ENCODE data around the gene TMEM120B.
A peak's percentile ranks its signal among the peaks of the same experiment; 100 is the strongest.

The TMEM120B gene

GRCh38 chr12:121723200-121723599, 10.6 kb downstream of the TMEM120B start:
- H3K27ac ChIP-seq (ENCODE audit: extremely low read depth, low read depth, low read length) = no peak overlapping the region
- no peaks in the 10 kb centered on the region for H3K4me1 ChIP-seq (ENCODE audit: control insufficient read depth, insufficient read depth, low read length)
- H3K36me3 ChIP-seq (ENCODE audit: control insufficient read depth in 2 of 2, insufficient read depth in 1 of 2, low read length in 2 of 2) = peaks cover 0 to 4% of the 10 kb centered on the region in 2 experiments; a peak in 2 of 3 replicates
- H3K9me3 ChIP-seq (ENCODE audit: control insufficient read depth, insufficient read depth, low read depth, low read length) = no peaks in the 10 kb centered on the region
- no peak for TF ChIP-seq ZNF398 (tag by site-specific recombination; IDR thresholded peaks at IDR 0.05)
- TF ChIP-seq KLF17 (tag by site-specific recombination; IDR thresholded peaks at IDR 0.05) = no peak
- TF ChIP-seq ZBTB10 (tag by site-specific recombination; IDR thresholded peaks at IDR 0.05) = no peak
- no peak for TF ChIP-seq GLI2 (tag by site-specific recombination; IDR thresholded peaks at IDR 0.05; ENCODE audit: borderline replicate concordance, low read depth)
- TF ChIP-seq REST (tag by site-specific recombination; IDR thresholded peaks at IDR 0.05) = 0 out of 2 replicates have a peak, but pooled peaks have one; percentile 21
- TF ChIP-seq ZNF140 (tag by site-specific recombination; IDR thresholded peaks at IDR 0.05) = no peak
- peak; percentile 91 for TF ChIP-seq ZNF121 (tag by site-specific recombination; IDR thresholded peaks at IDR 0.05)
- no peak for TF ChIP-seq ZNF792 (tag by site-specific recombination; IDR thresholded peaks at IDR 0.05)
- TF ChIP-seq ZNF600 (tag by site-specific recombination; IDR thresholded peaks at IDR 0.05) = 0 out of 2 replicates have a peak, but pooled peaks have one; percentile 16
- TF ChIP-seq ATF2 (tag by site-specific recombination; IDR thresholded peaks at IDR 0.05; ENCODE audit: low read depth) = no peak
- TF ChIP-seq ZNF302 (tag by site-specific recombination; IDR thresholded peaks at IDR 0.05; ENCODE audit: low read depth) = no peak
- TF ChIP-seq ZNF10 (tag by site-specific recombination; IDR thresholded peaks at IDR 0.05) = no peak
- TF ChIP-seq ZNF19 (tag by site-specific recombination; IDR thresholded peaks at IDR 0.05; ENCODE audit: low read depth) = no peak
- TF ChIP-seq ZNF544 (tag by site-specific recombination; IDR thresholded peaks at IDR 0.05) = no peak
- no peak for TF ChIP-seq KLF9 (tag by site-specific recombination; IDR thresholded peaks at IDR 0.05; ENCODE audit: low read depth)
- ChIA-PET CTCF (no interaction called here), POLR2A (no interaction called here)
- H3K4me3 ChIP-seq (ENCODE audit: low read depth, low read length) = no peak overlapping the region

Measured in HEK293 (cell line).